Choroid plexus epithelial cell (primary cell): ENCODE results near the gene S1PR3.

Experiments
- DNase-seq: peaks from one replicate; pipeline ENCODE4 v3.0.0-alpha.2; 2010; ENCODE audit warnings: low read depth
- H3K4me3 ChIP-seq: 2 replicates; pipeline ENCODE4 v1.5.1; 2011; ENCODE audit warnings: low read depth, mild to moderate bottlenecking, control low read depth, low read length, moderate library complexity
- CTCF ChIP-seq: conservative IDR thresholded peaks from 2 replicates; pipeline ENCODE4 v1.5.1; 2011; ENCODE audit warnings: low read depth, mild to moderate bottlenecking, control low read depth, inconsistent platforms, low read length, moderate library complexity

The S1PR3 gene

DNA sequence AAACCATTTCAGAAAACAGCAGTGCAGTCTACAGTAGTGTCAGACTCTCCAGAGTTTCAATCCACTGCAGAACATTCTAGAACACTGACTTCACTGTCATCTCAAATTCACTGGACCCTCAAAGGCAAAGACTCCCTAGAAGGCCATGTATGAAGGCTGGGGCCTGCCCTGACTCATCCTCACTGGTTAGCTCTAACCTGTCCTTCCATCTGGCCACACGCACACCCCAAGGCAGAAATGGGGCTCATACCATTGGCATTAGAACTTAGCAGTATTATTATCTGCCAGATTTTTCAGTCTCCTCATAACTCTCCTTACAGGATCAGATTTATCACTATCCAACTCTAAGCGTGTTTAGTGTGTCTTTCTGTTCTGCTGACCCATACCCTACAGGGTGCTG lies 20.4 kb downstream of the S1PR3 start:
- no peak for TF ChIP-seq CTCF
- DNase-seq, result no peak
- no peak overlapping the region for H3K4me3 ChIP-seq

- TF ChIP-seq CTCF, result no peak
- DNase-seq, result no peak
- no peak overlapping the region for H3K4me3 ChIP-seq
These were observed 21.2 kb downstream of the S1PR3 start for GRCh38 chr9:89012294-89013042.

DNA sequence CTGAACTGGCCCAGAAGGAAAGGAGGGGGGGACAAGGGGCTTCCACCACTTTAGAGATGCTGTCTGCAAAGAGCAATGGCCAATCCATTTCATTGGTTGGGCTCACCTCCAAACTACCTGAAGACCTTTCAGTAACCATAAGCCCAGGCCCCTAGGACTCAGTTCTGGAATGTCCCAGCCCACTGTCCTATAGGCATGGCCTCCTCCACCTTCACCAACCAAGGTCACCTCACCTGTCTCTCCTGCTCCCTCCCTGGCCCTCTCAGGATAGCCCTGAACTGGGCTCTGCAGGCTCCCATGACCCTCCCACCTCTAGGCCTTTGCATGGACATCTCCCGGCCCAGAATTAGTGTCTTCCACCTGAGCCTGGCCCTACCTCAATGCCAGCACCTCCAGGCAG lies 22.4 kb downstream of the S1PR3 start:
- TF ChIP-seq CTCF, result no peak
- no peak for DNase-seq
- no peak overlapping the region for H3K4me3 ChIP-seq

DNA sequence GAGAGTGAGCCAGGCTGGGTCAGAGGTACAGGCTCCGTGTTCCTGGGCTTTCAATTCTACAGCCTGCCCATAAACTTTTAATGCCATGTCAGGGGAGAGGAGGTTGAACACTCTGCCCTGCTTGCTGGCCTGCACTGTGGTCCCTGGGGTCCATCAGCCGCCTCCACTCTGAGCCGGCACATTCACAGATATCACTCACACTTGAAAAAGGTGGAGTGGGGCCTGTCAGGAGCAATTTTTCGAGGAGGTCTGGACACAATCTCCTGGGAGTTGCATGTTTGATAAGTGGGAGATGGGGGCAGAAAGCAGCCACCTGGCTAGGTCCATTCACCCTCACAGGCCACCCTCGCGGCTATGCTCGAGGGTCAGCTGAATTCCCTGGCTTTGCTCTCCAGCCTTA lies 22.9 kb downstream of the S1PR3 start:
- no peak overlapping the region for H3K4me3 ChIP-seq
- no peak for TF ChIP-seq CTCF
- DNase-seq, result no peak

GRCh38 chr9:89015336-89015735 lies 24.1 kb downstream of the S1PR3 start:
- no peak overlapping the region for H3K4me3 ChIP-seq
- no peak for TF ChIP-seq CTCF
- no peak for DNase-seq

DNA sequence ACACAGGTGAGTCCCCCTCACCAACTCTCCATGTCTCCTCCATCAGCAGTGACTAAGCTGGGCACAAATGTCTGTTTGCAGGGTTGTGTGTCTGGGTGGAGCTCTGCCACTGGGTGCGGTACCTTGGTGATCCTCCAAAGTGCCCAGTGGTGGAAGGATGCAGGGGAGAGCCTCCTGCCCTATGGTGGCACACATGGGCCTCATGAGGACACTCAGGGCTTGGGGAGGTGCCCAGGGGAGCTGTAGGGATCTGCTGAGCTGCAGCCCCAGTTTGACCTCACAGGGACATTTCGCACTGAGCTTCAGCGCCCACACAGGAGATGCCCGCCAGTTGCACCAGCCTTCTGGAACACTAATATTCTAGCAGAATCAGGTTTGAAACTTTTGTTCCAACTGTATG lies 29.5 kb downstream of the S1PR3 start:
- no peak overlapping the region for H3K4me3 ChIP-seq
- no peak for DNase-seq
- no peak for TF ChIP-seq CTCF

DNA sequence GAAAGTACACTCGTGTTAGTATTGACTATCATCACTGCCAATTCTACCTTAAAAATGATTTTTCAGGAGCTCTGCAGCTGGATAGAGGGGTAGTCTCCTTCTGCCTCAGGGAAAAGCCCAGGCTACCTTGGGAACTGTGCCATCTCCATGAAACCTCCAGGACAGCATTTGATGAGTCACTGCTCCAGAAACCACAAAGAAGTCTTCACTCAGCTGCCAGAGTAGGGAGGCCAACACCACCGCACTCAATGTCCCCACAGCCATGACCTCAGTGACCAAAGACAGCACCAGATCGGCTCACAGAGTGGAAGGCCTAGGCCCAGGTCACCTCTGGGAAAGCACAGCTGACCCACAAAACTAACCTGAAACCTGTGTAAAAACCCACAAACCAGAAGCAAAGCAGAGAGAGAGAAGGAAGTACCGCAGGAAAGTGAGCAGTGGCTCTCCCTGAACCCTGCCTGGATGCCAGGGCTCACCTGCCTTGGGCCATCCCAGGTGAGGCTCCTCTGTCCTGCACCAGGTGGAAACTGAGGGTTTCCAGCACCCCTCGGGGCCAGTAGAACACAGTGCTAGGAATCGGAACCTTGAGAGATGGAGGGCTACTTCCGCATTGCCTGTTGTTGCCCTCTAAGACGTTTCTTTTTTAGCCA lies 30.0 kb downstream of the S1PR3 start:
- DNase-seq, result peak; percentile 82
- TF ChIP-seq CTCF, result no peak
- no peak overlapping the region for H3K4me3 ChIP-seq
